CD1c-positive myeloid dendritic cell (primary cell): ENCODE measurements around the gene NALF2.

Experiments used
- DNase-seq: peaks from one replicate; pipeline ENCODE4 v3.0.0-alpha.2; 2016; ENCODE audit errors: extremely low spot score

Gene NALF2

GRCh38 chrX:69503782-69504625, at the start of gene NALF2:
NALF2 (plus strand) TSS chrX:69504326; CDS start chrX:69505283, 957 bp downstream.
- peak; percentile 2 for DNase-seq

- DNase-seq = no peak
Measured at GRCh38 chrX:69457756-69458155, 46.4 kb upstream of the NALF2 start.

GRCh38 chrX:69466546-69466945, 37.6 kb upstream of the NALF2 start:
- DNase-seq = no peak

- DNase-seq = no peak
Measured at GRCh38 chrX:69469975-69470374, 34.2 kb upstream of the NALF2 start.

GRCh38 chrX:69489625-69490024, 14.5 kb upstream of the NALF2 start:
- no peak for DNase-seq

GRCh38 chrX:69493193-69493592, 10.9 kb upstream of the NALF2 start:
- no peak for DNase-seq

GRCh38 chrX:69493766-69494165, 10.4 kb upstream of the NALF2 start:
- DNase-seq = no peak

- DNase-seq = no peak
Measured at GRCh38 chrX:69496183-69496582, 7.9 kb upstream of the NALF2 start.

GRCh38 chrX:69501429-69501828, 2.7 kb upstream of the NALF2 start:
- DNase-seq = no peak

- no peak for DNase-seq
Measured at GRCh38 chrX:69503228-69503781, 821 bp upstream of the NALF2 start.

GRCh38 chrX:69504626-69505612, 793 bp downstream of the NALF2 start:
- DNase-seq = no peak

- DNase-seq = no peak
Measured at GRCh38 chrX:69505772-69506616, 1.9 kb downstream of the NALF2 start.

GRCh38 chrX:69506617-69507499, 2.7 kb downstream of the NALF2 start:
- DNase-seq = no peak

- DNase-seq = no peak
Measured at GRCh38 chrX:69507500-69507789, 3.3 kb downstream of the NALF2 start.

GRCh38 chrX:69508610-69509009, 4.5 kb downstream of the NALF2 start:
- no peak for DNase-seq

GRCh38 chrX:69510137-69510715, 6.1 kb downstream of the NALF2 start:
- DNase-seq = no peak

- DNase-seq = no peak
Measured at GRCh38 chrX:69510914-69511513, 6.9 kb downstream of the NALF2 start.

GRCh38 chrX:69522052-69522451, 17.9 kb downstream of the NALF2 start:
- DNase-seq = no peak

GRCh38 chrX:69523314-69523713, 19.2 kb downstream of the NALF2 start:
- DNase-seq = no peak
